ENCODE measurements around the gene IFT43.

The IFT43 gene

DNA sequence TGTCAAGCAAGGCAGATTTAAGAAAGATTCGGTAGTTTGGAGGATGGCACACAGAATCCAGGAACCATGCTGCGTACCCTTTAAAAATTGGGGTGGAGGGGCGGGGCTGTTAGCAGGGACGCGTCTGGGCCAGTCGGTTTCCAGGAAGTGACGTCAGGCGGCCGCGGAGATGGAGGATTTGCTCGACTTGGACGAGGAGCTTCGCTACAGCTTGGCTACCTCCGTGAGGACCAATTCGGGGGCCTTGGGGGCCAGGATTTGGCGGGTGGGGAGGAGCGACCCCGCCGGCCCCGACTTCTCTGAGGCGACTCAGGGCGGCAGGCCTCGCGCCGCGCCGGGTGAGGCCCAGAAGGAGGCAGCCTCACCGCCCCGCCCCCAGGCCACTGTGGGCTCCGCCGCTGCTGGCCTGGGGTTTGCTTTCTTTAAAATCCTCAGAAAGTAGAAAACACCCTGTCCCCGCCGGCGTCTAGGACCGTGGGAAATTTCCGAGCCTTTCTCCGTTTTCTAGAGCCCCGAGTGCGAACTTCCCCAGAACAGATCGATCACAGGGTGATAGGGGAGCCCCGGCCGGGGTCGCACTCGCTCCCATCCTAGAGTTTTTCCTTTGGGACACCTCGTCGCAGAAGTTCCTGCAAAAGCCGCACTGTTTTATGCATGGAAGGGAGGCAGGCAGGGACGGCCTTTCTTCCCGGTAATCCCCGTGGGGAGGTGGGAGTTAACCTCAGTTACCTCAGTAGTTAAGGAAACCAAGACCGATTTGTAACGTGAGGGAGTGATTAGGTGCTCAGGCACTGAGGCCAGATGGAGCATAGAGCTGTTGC lies at the start of gene IFT43:
Gene IFT43, plus strand, starts transcription at position 146 of the 821 bp plus-strand sequence. Its CDS starts 24 bp downstream, at position 170.
- peak; percentile 91 for DNase-seq

- DNase-seq: no peak
These were observed 46.4 kb upstream of the IFT43 start for GRCh38 chr14:75939200-75939599.

DNA sequence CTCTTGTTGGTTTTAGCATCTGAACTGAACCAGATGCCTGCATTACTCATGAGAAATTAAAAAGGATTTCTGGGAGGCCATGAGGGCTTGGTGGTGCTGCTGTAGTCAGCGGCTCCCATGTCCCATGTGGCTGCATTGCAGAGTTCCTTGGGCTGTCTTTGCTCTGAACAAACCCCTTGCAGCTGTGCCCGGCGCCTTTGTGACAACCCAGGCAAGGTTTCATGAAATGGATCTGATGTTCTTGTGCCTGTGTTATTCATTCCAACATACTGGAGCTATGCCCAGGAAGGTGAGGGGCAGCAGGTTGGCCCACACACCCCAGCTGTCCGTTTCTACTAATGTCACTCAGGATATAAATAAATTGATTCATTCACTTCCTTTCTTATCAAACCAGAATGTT lies 44.5 kb upstream of the IFT43 start:
- no peak for DNase-seq

DNA sequence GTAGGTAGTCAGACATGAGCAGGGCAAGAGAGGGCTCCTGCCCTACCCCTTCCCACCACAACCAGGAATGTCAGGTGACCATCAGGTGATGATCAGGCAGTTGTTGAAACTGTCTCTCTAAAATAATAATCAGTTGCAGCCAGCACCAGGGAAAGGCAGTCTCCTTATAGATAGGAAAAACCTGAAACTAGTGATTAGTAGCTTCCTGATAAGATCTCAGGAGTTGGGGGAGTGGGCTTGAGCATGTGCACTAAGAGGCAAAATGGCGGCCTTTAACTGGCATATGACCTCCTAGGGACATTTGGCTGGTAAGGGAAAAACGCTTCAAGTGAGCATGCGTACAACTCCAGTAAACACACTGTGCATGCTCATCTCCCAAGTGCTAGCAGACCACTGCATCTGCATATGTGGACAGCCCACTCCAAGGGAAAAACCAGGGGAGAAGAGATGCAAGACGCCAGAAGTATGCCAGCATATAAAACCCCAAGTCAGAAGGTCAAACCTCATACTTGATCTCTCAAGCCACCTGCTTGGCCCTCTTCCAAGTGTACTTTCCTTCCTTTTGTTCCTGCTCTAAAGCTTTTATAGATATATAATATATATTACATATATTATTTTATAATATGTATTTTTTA lies 40.8 kb upstream of the IFT43 start:
- DNase-seq: no peak

GRCh38 chr14:75946785-75947184 lies 38.8 kb upstream of the IFT43 start:
- no peak for DNase-seq

- no peak for DNase-seq
These were observed 33.1 kb upstream of the IFT43 start for GRCh38 chr14:75952489-75952888.

DNA sequence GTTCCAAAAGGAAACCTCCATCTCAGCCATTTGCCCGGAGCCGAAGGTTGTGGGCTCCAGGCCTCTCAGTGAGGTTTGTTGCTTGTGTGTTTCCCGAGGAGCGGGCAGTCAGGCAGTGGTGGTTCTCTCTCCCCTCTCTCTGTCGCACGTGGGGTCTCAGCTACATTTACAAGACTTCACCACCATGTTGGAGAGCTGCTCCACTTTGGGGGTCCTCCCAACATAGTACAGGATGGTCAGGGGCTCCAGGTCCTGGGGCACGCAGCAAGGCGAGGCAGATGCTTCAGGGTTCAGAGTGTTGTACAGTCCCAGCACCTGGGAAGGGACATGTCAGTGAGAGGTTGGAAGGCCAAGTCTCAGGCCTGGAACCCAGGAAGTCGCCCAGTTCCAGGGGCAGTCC lies 26.5 kb upstream of the IFT43 start:
- DNase-seq: no peak

DNA sequence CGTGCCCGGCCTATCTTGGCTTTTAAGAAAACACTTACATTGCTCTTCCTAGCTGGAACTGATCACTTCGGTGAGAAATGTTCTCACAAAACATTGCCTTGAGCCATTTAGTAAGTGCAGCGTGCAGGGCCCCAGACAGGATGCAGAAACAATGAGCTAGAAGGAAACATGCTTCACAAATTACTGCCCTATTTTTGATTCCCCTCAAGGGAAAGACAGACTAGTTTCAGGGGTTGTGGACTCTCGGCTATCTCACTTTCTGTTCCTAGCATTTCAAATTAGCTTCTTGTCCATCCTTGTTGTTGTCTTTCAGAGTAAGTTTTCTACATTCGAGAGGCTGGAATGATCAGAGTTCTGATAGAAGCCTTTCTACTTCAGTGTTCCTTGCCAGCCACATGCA lies 25.3 kb upstream of the IFT43 start:
- DNase-seq: no peak

DNA sequence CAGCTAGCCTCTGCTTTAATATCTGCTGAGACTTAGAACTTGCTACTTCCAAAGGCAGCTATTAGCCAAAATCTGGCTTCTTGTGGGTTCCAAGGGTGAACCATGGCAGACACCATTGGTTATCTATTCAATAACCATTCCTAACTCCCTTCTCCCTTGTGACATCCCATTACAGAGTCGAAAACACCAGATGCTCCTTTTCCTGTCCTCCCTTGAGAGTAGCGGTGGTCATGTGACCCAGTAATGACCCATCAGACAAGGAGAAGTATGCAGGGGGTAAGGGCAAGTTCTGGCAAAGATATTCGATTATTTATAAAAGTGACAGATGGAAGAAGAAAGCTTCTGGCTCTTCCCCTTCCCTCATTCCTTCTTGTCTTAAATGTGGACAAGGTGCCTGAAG lies 23.9 kb upstream of the IFT43 start:
- DNase-seq: no peak

DNA sequence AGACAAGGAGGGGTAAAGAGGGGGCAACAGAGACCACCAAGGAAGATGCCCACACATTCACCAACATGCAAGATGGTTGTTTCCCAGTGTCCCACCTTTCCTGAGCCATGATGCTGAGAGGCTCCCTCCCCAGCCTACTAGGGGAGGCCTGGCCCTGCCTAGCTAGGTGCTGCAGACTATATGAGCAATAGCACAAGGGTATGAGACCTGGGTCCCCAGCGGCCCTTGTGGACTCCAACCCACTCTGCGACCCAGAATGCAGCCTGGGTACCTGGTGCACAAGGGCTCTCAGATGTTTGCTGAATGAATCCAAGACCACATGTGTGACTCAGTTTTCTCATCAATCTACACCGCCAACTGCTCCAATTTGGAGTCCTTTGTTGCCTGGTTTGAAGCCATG lies 17.7 kb upstream of the IFT43 start:
- no peak for DNase-seq

DNA sequence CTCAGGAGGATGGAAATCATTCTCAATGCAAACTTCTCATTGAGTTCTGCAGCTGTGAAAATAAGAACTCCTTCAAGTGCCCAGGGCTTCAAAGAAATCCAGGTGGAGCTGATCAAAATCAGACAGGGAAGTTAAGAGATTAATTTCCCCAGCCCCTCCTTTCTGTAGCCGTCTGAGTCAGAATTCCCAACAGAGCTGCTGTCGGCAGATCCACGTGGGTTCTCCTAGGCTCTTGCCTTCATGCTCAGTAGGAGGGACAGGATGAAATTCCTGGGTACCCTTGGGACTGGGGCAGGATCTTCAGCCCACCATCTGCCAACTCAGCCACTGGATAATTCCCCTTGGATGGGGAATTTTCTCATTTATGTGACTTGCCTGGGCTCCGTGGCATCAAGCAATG lies 17.1 kb upstream of the IFT43 start:
- no peak for DNase-seq

- DNase-seq: no peak
These were observed 16.4 kb upstream of the IFT43 start for GRCh38 chr14:75969126-75969525.

GRCh38 chr14:75969891-75970290 lies 15.7 kb upstream of the IFT43 start:
- no peak for DNase-seq

DNA sequence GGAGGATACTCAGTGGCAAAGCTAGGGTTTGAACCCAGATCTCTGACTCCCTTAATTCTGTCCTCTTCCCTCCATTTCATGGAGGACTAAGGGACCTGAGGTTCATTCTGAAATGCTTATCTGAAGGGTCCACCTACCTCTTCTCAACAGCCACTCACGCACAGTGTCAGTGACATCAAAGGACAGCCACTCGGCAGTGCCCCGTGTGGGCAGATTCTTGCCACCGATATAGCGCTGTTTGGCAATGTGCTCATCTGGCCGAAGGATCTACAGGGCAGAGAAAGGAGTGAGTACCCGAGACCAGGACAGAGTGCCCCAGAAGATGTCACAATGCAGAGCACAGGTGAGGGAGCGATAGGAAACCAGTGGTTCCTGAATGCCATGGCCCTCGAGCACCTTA lies 14.6 kb upstream of the IFT43 start:
- DNase-seq: no peak

DNA sequence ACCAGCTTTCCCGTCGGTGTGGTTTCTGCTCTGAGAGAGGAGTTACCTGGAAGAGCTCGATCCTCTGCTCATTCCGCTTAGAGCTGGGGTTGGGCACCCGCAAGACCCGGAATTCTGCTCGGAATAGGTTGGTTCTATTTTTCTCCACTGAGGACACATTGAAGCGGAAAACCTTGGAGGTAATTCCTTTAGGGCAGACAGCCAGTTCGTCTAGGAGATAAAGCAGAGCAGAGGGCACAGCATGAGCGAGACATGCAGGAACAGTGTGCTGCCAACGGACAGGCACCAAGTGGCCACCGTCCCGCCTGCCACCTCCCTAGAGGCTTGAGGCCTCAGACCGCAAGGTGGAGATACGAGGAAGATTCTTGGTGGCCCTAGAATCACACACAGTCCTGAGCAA lies 14.1 kb upstream of the IFT43 start:
- no peak for DNase-seq

DNA sequence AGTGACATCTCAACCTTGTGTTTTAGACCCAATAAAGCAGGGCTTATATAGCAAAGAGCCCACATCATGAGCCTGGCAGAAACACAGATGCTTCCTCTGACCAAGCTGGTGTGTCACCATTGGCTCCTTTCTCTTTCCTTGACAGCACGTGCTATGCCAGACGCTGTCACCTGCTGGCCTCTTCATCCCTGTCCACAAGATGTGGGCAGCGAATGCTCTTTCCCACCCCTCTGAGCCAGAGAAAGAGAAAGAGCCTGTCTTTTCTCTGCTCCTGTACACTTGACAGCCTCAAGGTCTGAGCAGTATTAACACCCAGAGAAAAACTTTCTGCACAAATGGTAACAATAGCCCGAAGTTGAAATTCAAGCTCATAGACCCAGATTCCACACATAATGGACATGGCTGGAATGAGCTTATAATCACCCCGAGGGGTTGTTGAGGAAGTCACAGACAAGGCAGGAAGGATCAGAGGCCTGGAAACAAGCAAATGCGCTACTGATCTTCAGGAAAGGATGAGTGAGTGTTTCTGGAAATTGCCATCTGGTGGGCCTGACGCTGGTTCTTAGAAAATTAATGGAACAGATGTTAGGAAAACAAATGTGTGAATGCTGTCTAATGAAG lies 12.7 kb upstream of the IFT43 start:
- DNase-seq: no peak

DNA sequence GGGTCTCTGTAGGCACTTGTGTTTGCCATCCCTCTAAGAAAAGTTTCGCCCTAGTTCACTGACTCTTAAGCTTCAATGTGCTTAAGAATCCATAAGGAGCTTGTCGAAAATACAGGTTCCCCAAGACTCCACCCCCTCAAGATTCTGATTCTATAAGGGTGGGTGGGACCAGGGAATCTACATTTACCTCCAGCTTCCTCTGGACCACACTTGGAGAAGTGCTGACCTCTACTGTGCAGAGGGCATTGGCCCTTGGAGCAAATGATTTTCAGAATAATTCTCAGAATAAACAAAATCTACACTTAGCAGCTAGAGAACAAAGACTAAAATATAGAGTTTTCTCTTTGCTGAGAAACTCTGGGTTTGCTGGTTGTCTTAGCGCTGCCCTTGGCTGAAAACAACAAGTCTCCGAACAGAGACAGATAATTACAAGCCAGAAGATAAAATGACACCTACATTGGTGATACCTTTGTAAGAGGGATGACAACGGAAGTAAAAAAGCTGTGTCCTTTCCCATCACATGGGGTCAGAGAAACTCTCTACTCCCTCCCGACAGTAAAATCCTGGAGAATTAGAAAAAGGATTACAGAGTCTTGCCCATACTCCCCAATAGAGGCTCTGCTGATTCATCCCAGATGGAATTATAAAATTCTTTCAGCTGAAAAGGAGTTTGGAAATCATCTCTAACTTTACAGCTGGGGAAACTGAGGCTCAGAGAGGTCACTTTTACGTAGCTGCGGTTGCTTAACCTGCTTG lies 8.6 kb upstream of the IFT43 start:
- no peak for DNase-seq

DNA sequence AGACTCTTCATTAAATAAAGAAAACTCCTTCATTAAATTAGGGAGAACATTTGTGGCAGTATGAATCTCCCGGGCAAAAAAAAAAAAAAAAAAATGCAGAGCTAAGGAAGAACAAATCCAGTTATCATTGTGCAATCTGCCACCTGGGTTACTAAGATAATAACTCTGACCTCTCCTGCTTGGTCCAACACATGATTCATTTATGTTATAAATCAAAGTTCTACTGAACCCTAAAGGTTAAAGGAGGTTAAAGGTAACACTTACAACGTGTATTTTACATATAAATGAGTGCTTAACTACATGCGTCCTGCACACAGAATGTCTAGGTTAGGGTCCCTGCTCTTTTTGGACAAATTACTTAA lies 8.0 kb upstream of the IFT43 start:
- no peak for DNase-seq

DNA sequence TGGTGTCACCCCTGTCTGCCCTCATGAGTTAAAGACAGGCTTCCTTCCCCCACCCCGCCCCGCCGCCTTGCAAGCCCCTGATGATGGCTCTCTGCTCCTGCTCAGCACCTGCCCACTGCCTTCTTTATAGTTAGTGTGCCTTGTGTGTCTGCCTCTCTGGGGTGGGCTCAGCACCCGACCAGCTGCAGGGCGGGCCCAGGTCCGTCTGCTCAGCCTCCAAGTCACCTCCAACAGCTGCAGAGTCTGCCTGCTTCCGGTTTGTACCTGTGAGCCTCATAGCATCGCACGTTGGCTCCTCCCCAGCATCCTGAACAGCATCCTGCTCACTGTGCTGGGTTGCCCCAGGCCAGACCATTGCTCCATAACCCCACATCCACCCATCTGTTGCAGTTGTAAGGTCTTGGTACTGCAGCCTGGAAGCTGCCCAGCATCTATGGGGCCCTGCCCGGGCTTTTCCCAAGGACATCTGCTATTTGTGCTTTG lies 7.3 kb upstream of the IFT43 start:
- DNase-seq: peak; percentile 26

DNA sequence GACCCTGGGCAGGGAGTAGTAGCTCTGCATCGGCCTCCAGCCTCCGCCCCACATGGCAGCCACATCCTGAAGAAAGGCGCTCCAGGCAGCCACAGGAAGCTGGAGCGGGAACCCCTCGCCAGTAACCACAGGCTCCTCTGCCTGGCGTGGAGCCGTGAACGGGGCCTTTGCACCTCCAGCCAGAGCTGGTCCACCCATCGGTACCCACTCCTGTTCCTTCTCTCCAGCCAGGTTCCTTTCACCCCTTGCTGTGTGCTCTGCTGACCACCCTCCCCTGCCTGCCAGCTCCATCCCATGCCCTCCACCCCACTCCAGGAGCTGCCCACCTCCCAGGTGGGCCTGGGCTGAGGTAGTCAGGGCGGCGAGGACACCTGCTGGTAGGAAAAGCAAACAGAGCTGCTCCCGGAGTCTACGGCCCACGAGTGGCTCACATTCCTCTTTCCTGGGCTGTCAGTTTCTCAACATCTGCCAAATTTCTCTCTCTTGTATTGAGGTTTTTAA lies 6.4 kb upstream of the IFT43 start:
- peak; percentile 19 for DNase-seq

GRCh38 chr14:75979648-75980565 lies 5.7 kb upstream of the IFT43 start:
- no peak for DNase-seq

GRCh38 chr14:75980856-75981255 lies 4.7 kb upstream of the IFT43 start:
- no peak for DNase-seq

All from CD4-positive, alpha-beta T cell treated with Interleukin-17A for 1 hour (primary cell).